Esophagus squamous epithelium (tissue), 5 donors: ENCODE data around the gene SYNPO. TPM values are rescaled to one million over a fixed set of nuclear protein-coding genes. Genes with fewer than 3 reads are reported as not detected.
A peak's percentile ranks its signal among the peaks of the same experiment; 100 is the strongest.

Experiments used
- DNase-seq: peaks from one replicate; lab custom pipeline; 2025; lab: John Stamatoyannopoulos, UW
- H3K27ac ChIP-seq, 4 donors: fragments of 200-600 bp; sonication (generic); one replicate each; pipeline ENCODE4 v1.5.1; 2016 to 2019; ENCODE audit warnings: mild to moderate bottlenecking in 1 of 4
- H3K27me3 ChIP-seq, 4 donors: fragments of 200-600 bp; sonication (generic); 1 replicate in 3 of 4; 2 replicates in 1 of 4; pipeline versions ENCODE4 v1.5.1 to v1.6.0; 2017 to 2021; ENCODE audit warnings: antibody characterized with exemption in 1 of 4
- H3K36me3 ChIP-seq, 3 donors: fragments of 200-600 bp; sonication (generic); one replicate each; pipeline ENCODE4 v1.5.1; 2016 to 2019
- H3K4me1 ChIP-seq, 3 donors: fragments of 200-600 bp; sonication (generic); one replicate each; pipeline ENCODE4 v1.5.1; 2017 to 2019
- H3K4me3 ChIP-seq, 4 donors: fragments of 200-600 bp; sonication (generic); 1 replicate in 3 of 4; 2 replicates in 1 of 4; pipeline ENCODE4 v1.5.1; 2016 to 2019; ENCODE audit warnings: mild to moderate bottlenecking in 2 of 4, moderate library complexity in 1 of 4
- H3K9me3 ChIP-seq, 3 donors: fragments of 200-600 bp; sonication (generic); one replicate each; pipeline ENCODE4 v1.5.1; 2016 to 2019
- POLR2A ChIP-seq, 4 donors: fragments of 450-650 bp; IDR thresholded peaks; one replicate each; pipeline ENCODE4 v1.6.1; 2017; ENCODE audit warnings: antibody characterized with exemption in 4 of 4, mild to moderate bottlenecking in 4 of 4, moderate library complexity in 3 of 4
- WGBS, 2 donors: methylation state at CpG; one replicate each; pipeline ENCODE4 v1.1.5; 2018; 5-methylcytosine and 5-hydroxymethylcytosine counted together
- intact Hi-C: fragments of 100-400 bp; cut with DNase I; formaldehyde crosslinking; loops from one replicate; pipeline ENCODE4 v1.15.0; 2022
- total RNA-seq, 4 donors: library from RNA; depleted of rRNA; stranded (reverse); fragments of >200 nt; gene quantifications; one replicate each; pipeline ENCODE4 v1.1.0, GENCODE V29; 2016
- TF ChIP-seq, protein P1 (sequence below), 6 experiments: fragments of 450-650 bp in 4 of 6; fragments of 200-600 bp in 2 of 6; sonication (generic) in 2 of 6; IDR thresholded peaks; one replicate each; pipeline ENCODE4 v1.5.1; 2016 to 2019; ENCODE audit warnings: antibody characterized with exemption in 6 of 6, mild to moderate bottlenecking in 4 of 6, moderate library complexity in 4 of 6
- donor health status: DM: yes; HTN: yes; CAD: no.

Gene SYNPO
- total RNA-seq, 4 donors from 2014 or later = 2.5 to 8.8 (median 5.6) TPM

DNA sequence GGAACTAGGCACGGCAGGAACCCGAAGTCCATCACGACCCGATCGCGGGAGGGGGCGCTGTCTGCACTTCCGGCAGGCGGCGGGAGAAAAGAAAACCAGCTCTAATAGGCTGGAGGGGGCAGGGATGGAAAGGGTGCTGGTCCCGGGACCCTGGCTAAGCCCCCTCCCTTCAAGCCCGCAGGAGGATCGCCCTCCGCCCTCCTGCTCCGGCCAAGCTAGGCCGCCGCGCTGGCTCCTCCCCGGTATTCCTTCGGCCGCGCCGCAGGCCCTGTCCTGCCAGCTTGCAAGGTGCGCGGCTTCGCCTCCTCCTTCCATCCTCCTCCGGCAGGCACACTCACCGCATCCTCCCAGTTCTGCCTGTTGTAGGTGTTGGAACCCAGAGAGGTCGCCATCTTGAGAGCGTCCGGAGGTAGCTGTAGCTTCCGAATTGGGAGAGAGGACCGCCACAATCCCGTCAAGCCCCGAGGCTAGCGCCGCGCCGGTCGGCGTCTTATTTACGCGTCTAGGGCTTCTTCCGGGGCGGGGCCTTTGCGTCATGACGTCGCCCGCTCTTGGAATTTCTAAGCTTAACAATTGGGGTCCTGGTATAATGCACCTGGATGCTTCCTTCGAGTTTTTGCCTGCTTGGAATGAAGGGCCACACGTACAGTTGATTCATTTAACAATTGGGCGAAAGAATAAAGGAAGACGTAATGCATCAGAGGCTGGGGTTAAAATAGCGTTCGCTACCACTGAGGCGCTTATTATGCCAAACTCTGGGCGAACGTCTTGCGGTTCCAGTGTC lies 60.3 kb downstream of the SYNPO start, which contains the start of gene RBM22:
TSS of gene RBM22 (minus strand) at position 469 of the 784 bp plus-strand sequence. CDS start at position 392, 77 bp downstream.
- H3K27ac ChIP-seq = peak within 1 kb of the TSS; percentile 96 to 99 (median 96)
- TF ChIP-seq, protein P1, sequence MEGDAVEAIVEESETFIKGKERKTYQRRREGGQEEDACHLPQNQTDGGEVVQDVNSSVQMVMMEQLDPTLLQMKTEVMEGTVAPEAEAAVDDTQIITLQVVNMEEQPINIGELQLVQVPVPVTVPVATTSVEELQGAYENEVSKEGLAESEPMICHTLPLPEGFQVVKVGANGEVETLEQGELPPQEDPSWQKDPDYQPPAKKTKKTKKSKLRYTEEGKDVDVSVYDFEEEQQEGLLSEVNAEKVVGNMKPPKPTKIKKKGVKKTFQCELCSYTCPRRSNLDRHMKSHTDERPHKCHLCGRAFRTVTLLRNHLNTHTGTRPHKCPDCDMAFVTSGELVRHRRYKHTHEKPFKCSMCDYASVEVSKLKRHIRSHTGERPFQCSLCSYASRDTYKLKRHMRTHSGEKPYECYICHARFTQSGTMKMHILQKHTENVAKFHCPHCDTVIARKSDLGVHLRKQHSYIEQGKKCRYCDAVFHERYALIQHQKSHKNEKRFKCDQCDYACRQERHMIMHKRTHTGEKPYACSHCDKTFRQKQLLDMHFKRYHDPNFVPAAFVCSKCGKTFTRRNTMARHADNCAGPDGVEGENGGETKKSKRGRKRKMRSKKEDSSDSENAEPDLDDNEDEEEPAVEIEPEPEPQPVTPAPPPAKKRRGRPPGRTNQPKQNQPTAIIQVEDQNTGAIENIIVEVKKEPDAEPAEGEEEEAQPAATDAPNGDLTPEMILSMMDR (IDR thresholded peaks at IDR 0.05) = peak; percentile 29 to 66 (median 56)
- TF ChIP-seq POLR2A (IDR thresholded peaks at IDR 0.05) = peak in 3 of 4 donors; percentile 59 to 83 (median 77)
- DNase-seq = peak; percentile 68
- peak within 1 kb of the TSS; percentile 81 to 98 (median 90) for H3K4me3 ChIP-seq
- no peaks in the 10 kb centered on the region for H3K27me3 ChIP-seq
- WGBS, 2 donors = 0% methylated on average over 11 to 42 of the region's 59 CpGs
- H3K4me1 ChIP-seq = peaks cover 8 to 23% (median 16%) of the 10 kb centered on the region in 3 donors
- intact Hi-C loops = no loop called here
- H3K36me3 ChIP-seq = peaks cover 12 to 36% (median 24%) of the 10 kb centered on the region in 3 donors
- H3K9me3 ChIP-seq = no peaks in the 10 kb centered on the region

DNA sequence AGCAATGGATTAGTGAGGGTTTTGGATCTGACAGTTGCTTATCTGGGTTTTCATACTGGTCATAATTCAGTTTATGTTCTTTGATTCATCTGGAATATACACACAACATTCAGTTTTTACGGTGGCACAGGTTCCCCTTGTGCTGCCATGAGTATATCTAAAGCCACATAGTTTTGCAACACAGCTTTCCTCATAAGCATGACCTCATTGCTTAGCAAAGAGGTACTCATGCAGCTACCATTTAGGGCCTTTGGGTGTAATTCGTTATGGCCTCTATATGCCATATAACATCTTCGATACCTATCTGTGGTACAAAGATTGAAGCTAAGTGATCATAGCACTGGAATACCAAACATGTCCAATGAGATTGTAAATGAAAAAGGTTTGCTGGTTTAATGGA lies 63.3 kb downstream of the SYNPO start:
- DNase-seq = no peak

DNA sequence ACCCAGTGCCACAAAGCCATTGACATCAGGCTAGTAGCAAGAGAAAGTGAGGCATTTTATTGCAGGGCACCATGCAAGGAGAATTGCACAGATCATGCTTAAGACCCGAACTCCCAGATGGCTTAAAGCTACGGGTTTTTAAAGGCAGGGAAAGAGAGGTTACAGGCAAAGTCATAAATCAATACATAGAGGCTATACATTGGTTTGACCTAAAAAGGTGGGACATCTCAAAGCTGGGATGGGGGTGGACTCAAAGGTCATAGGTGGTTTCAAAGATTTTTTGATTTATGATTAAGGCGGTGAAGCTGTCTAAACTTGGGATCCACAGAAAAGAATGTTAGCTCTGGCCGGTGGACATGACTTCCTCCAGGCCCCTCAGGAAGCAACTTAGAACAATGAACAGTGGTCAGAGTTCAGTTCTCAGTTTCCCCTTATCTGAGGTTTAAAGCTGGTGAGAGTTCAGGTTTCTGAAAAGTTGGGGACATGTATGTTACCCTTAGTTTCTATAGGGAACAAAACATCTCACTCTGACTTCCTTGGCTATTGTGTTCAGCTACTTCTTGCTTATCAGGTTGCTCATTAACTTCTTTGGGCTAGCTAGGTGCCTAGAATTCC lies 66.4 kb downstream of the SYNPO start:
- no peaks in the 10 kb centered on the region for H3K9me3 ChIP-seq
- peaks cover 0 to 48% (median 16%) of the 10 kb centered on the region in 3 donors for H3K36me3 ChIP-seq
- TF ChIP-seq, protein P1 (IDR thresholded peaks at IDR 0.05) = no peak
- TF ChIP-seq POLR2A (IDR thresholded peaks at IDR 0.05) = no peak
- no peak for DNase-seq
- H3K4me3 ChIP-seq = no peak overlapping the region
- 65 to 78% methylated on average over 4 of the region's 4 CpGs for WGBS, 2 donors
- no peak overlapping the region for H3K27ac ChIP-seq
- no peaks in the 10 kb centered on the region for H3K27me3 ChIP-seq
- no peaks in the 10 kb centered on the region for H3K4me1 ChIP-seq
- intact Hi-C loops = no loop called here

More for the DNA sequence above, 63.3 kb downstream of the SYNPO start:
- H3K27me3 ChIP-seq = no peaks in the 10 kb centered on the region
- no peak overlapping the region for H3K4me3 ChIP-seq
- peaks cover 0 to 23% (median 2%) of the 10 kb centered on the region in 3 donors for H3K36me3 ChIP-seq
- 74 to 79% methylated on average over 3 of the region's 3 CpGs for WGBS, 2 donors
- H3K4me1 ChIP-seq = peaks cover 8 to 20% (median 15%) of the 10 kb centered on the region in 3 donors
- H3K27ac ChIP-seq = no peak overlapping the region
- TF ChIP-seq, protein P1 (IDR thresholded peaks at IDR 0.05) = no peak
- TF ChIP-seq POLR2A (IDR thresholded peaks at IDR 0.05) = no peak
- intact Hi-C loops = no loop called here
- H3K9me3 ChIP-seq = no peaks in the 10 kb centered on the region

Other genes starting within 250 kb of the SYNPO start
- gene CD74, start 227.8 kb upstream of the SYNPO start, total RNA-seq = 1,000 to 10,000 TPM in 1 of 4 donors, 100 to 1,000 TPM in 2, 10 to 100 TPM in 1; 91.0 to 1,037 (median 261) TPM
- gene RPS14, start 190.9 kb upstream of the SYNPO start, total RNA-seq = 1,000 to 10,000 TPM; 1,098 to 4,026 (median 2,484) TPM
- 100 to 1,000 TPM in 3 of 4 donors, 10 to 100 TPM in 1; 76.5 to 205 (median 118) TPM for gene NDST1, start 132.5 kb upstream of the SYNPO start, total RNA-seq
- gene MYOZ3, start 20.6 kb downstream of the SYNPO start, total RNA-seq = under 1 TPM in 1 of 4 donors, not detected in 3; under 0.01 TPM
- gene RBM22, start 60.4 kb downstream of the SYNPO start, total RNA-seq = 10 to 100 TPM; 22.8 to 38.4 (median 28.8) TPM
- 10 to 100 TPM; 31.8 to 50.2 (median 36.8) TPM for gene DCTN4, start 118.4 kb downstream of the SYNPO start, total RNA-seq
- gene SMIM3, start 138.1 kb downstream of the SYNPO start, total RNA-seq = 10 to 100 TPM in 3 of 4 donors, 1 to 10 TPM in 1; 6.8 to 38.5 (median 17.6) TPM
- gene IRGM, start 205.9 kb downstream of the SYNPO start, total RNA-seq = under 1 TPM in 1 of 4 donors, not detected in 3; 0.95 TPM